Smooth muscle cell (in vitro differentiated cells): ENCODE data around the gene REPS2. TPM values are rescaled to one million over a fixed set of nuclear protein-coding genes. Genes with fewer than 3 reads are reported as not detected.

Experiments used
- DNase-seq: peaks from one replicate; lab custom pipeline; 2025; ENCODE audit not compliant: unreplicated experiment; lab: John Stamatoyannopoulos, UW
- H2AFZ ChIP-seq: fragments of 200-600 bp; sonication (generic); 2 replicates; pipeline ENCODE4 v1.6.0; 2016; ENCODE audit warnings: antibody characterized with exemption, low read depth, mild to moderate bottlenecking
- H3F3A ChIP-seq: fragments of 200-600 bp; sonication (generic); 2 replicates; pipeline ENCODE4 v1.6.0; 2017; ENCODE audit warnings: antibody characterized with exemption, low read depth
- H3K27ac ChIP-seq: fragments of 200-600 bp; sonication (generic); 2 replicates; pipeline ENCODE4 v1.5.1; 2016; ENCODE audit warnings: low read depth, mild to moderate bottlenecking
- H3K27me3 ChIP-seq: fragments of 200-600 bp; sonication (generic); 2 replicates; pipeline ENCODE4 v1.6.1; 2016; ENCODE audit warnings: low read depth, mild to moderate bottlenecking
- H3K36me3 ChIP-seq: fragments of 200-600 bp; sonication (generic); 2 replicates; pipeline ENCODE4 v1.5.1; 2016; ENCODE audit warnings: low read depth
- H3K4me1 ChIP-seq: fragments of 200-600 bp; sonication (generic); 2 replicates; pipeline ENCODE4 v1.5.1; 2016; ENCODE audit warnings: low read depth
- H3K4me2 ChIP-seq: fragments of 200-600 bp; sonication (generic); 2 replicates; pipeline ENCODE4 v1.6.0; 2016; ENCODE audit warnings: mild to moderate bottlenecking
- H3K4me3 ChIP-seq: fragments of 200-600 bp; sonication (generic); 2 replicates; pipeline ENCODE4 v1.5.1; 2016; ENCODE audit warnings: mild to moderate bottlenecking
- H3K79me2 ChIP-seq: fragments of 200-600 bp; sonication (generic); 2 replicates; pipeline ENCODE4 v1.6.0; 2016; ENCODE audit warnings: low read depth, mild to moderate bottlenecking
- H3K9ac ChIP-seq: fragments of 200-600 bp; sonication (generic); 2 replicates; pipeline ENCODE4 v1.6.0; 2016; ENCODE audit warnings: low read depth
- H3K9me3 ChIP-seq: fragments of 200-600 bp; sonication (generic); replicated peaks from 2 replicates; pipeline ENCODE4 v1.5.1; 2016; ENCODE audit warnings: low read depth
- H4K20me1 ChIP-seq: fragments of 200-600 bp; sonication (generic); 2 replicates; pipeline ENCODE4 v1.6.0; 2016; ENCODE audit warnings: low read depth
- WGBS: methylation state at CpG from one replicate; pipeline ENCODE4 v1.1.7; 2016; ENCODE audit warnings: low lambda C conversion rate; 5-methylcytosine and 5-hydroxymethylcytosine counted together
- polyA plus RNA-seq: library from polyadenylated mRNA; unstranded; fragments of >200 nt; fragmentation: Nextera tagmentation; extraction: Ambion mirVana; gene quantifications from 2 replicates; pipeline ENCODE4 v1.2.1, GENCODE V29; 2016
- total RNA-seq: library from RNA; depleted of rRNA; stranded (reverse); fragments of >200 nt; gene quantifications from 2 replicates; pipeline ENCODE4 v1.2.3, GENCODE V29; 2014
- TF ChIP-seq, protein P1 (sequence below): fragments of 200-600 bp; sonication (generic); IDR thresholded peaks from 2 replicates; pipeline ENCODE4 v1.5.1; 2017; ENCODE audit warnings: borderline replicate concordance, mild to moderate bottlenecking, antibody characterized with exemption; ENCODE audit not compliant: insufficient read depth, poor library complexity, severe bottlenecking

Gene REPS2
- total and polyA plus RNA-seq, 2 experiments from 2014 or later: 1.0 to 1.2 TPM

DNA sequence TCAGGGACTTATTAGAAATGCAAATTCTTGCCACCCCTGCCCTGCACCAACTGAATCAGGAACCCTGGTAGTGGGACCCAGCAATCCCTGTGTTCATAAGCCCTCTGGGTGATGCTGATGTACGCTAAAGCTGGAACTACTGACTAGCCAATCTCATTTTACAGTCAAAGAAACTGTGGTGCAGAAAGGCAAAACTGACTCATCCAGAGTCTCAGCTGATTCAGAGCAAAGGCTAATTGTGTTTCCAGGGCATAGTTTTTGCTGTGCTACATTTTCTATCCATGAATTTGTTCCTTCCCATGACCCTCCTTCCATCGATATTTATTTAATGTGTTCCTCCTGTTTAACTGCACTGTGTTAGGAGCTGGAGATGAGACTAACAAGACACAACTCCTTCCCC, 207.5 kb downstream of the REPS2 start:
- Histone ChIP-seq H3K9ac (no peak overlapping the region), H3F3A (no peaks in the 10 kb centered on the region), H3K79me2 (no peaks in the 10 kb centered on the region), H4K20me1 (no peaks in the 10 kb centered on the region), H3K4me1 (no peaks in the 10 kb centered on the region), H2AFZ (no peak overlapping the region), H3K9me3 (no peaks in the 10 kb centered on the region), H3K36me3 (no peaks in the 10 kb centered on the region), H3K4me2 (no peak overlapping the region), H3K27me3 (no peaks in the 10 kb centered on the region), H3K27ac (no peak overlapping the region), H3K4me3 (no peak overlapping the region)
- WGBS: 55% methylated on average over 2 of the region's 2 CpGs
- no peak for DNase-seq
- TF ChIP-seq, protein P1, sequence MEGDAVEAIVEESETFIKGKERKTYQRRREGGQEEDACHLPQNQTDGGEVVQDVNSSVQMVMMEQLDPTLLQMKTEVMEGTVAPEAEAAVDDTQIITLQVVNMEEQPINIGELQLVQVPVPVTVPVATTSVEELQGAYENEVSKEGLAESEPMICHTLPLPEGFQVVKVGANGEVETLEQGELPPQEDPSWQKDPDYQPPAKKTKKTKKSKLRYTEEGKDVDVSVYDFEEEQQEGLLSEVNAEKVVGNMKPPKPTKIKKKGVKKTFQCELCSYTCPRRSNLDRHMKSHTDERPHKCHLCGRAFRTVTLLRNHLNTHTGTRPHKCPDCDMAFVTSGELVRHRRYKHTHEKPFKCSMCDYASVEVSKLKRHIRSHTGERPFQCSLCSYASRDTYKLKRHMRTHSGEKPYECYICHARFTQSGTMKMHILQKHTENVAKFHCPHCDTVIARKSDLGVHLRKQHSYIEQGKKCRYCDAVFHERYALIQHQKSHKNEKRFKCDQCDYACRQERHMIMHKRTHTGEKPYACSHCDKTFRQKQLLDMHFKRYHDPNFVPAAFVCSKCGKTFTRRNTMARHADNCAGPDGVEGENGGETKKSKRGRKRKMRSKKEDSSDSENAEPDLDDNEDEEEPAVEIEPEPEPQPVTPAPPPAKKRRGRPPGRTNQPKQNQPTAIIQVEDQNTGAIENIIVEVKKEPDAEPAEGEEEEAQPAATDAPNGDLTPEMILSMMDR: no peak

DNA sequence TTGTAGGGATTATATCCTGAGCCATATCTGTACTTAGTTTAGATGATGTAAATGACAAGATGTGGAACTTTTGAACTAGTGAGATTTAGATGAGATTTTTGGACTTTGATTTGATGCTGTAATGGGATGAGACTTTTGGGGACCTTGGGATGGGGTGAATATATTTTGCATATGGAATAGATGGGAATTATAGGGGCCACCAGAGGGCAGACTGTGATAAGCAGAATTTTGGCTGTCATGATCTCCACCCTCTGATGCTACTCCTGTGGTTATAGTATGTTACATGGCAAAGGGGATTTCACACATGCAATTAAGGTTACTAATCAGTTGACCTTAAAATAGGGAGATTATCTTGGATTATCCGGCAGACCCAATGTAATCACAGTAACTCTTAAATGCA, 214.5 kb downstream of the REPS2 start:
- no peak for DNase-seq
- H3K27me3 ChIP-seq: no peaks in the 10 kb centered on the region

DNA sequence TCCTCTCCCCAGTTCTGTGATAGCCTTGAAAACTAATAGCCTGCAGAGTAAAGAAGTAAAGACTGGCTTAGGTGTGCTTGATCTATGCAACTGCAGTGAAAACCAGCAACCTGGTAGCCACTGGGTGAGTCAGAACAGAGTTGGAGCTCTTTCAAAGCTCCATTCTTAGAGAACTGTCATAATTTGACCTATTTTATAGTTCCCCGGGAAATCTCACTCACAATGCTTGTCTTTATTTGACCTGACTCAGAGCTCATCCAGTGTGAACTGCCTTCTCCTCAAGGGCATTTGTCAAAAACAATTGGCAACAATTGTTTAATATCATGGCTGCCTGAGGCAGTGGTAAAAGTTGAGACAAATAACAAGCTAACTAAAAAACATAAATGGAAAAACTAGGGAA, 215.5 kb downstream of the REPS2 start:
- no peaks in the 10 kb centered on the region for H3K79me2 ChIP-seq
- TF ChIP-seq, protein P1: no peak
- no peak overlapping the region for H3K9ac ChIP-seq
- no peaks in the 10 kb centered on the region for H3F3A ChIP-seq
- peaks cover 3% of the 10 kb centered on the region for H3K9me3 ChIP-seq
- H2AFZ ChIP-seq: no peak overlapping the region
- no peaks in the 10 kb centered on the region for H3K27me3 ChIP-seq
- no peak overlapping the region for H3K4me3 ChIP-seq
- H3K27ac ChIP-seq: no peak overlapping the region
- DNase-seq: no peak
- H3K4me1 ChIP-seq: no peaks in the 10 kb centered on the region
- 82% methylated on average over 1 of the region's 1 CpG for WGBS
- no peaks in the 10 kb centered on the region for H3K36me3 ChIP-seq
- H4K20me1 ChIP-seq: no peaks in the 10 kb centered on the region
- H3K4me2 ChIP-seq: no peak overlapping the region

More for the DNA sequence above, 214.5 kb downstream of the REPS2 start:
- H4K20me1 ChIP-seq: no peaks in the 10 kb centered on the region
- H3K4me1 ChIP-seq: no peaks in the 10 kb centered on the region
- no peak overlapping the region for H3K27ac ChIP-seq
- no peaks in the 10 kb centered on the region for H3K79me2 ChIP-seq
- no peak overlapping the region for H3K4me2 ChIP-seq
- no peak overlapping the region for H3K4me3 ChIP-seq
- H3K9ac ChIP-seq: no peak overlapping the region
- no peaks in the 10 kb centered on the region for H3K36me3 ChIP-seq
- no peak overlapping the region for H2AFZ ChIP-seq
- H3K9me3 ChIP-seq: peaks cover 3% of the 10 kb centered on the region
- WGBS: 89% methylated on average over 1 of the region's 1 CpG
- TF ChIP-seq, protein P1: no peak
- no peaks in the 10 kb centered on the region for H3F3A ChIP-seq

DNA sequence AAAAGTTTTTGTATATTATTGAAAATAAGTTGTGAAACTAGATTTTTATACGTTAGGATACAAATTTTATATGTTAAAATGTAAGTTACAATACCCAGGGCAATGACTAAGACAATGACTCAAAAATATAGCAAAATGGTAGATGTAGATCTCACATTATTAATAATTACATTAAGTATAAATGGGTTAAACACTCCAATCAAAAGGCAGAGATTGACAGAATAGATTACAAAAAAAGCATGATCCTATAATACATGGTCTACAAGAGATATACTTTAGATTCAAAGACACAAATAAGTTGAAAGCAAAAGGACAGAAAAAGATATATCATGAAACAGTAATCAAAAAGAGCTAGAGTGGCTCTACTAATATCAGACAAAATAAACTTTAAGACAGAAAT, 217.6 kb downstream of the REPS2 start:
- no peaks in the 10 kb centered on the region for H3F3A ChIP-seq
- H3K27me3 ChIP-seq: no peaks in the 10 kb centered on the region
- no peak overlapping the region for H2AFZ ChIP-seq
- 78% methylated on average over 1 of the region's 1 CpG for WGBS
- no peaks in the 10 kb centered on the region for H4K20me1 ChIP-seq
- H3K36me3 ChIP-seq: no peaks in the 10 kb centered on the region
- TF ChIP-seq, protein P1: no peak
- no peak overlapping the region for H3K27ac ChIP-seq
- H3K4me2 ChIP-seq: no peak overlapping the region
- peaks cover 3% of the 10 kb centered on the region for H3K9me3 ChIP-seq
- DNase-seq: no peak
- H3K9ac ChIP-seq: no peak overlapping the region
- H3K4me1 ChIP-seq: no peaks in the 10 kb centered on the region
- no peak overlapping the region for H3K4me3 ChIP-seq
- H3K79me2 ChIP-seq: no peaks in the 10 kb centered on the region
